Endodermal cell (in vitro differentiated cells): ENCODE results near the gene APCDD1L. TPM values are rescaled to one million over a fixed set of nuclear protein-coding genes. Genes with fewer than 3 reads are reported as not detected.

ENCODE experiments used
- DNase-seq: peaks from one replicate; pipeline ENCODE4 v3.0.0-alpha.2; 2017
- H3K27ac ChIP-seq: 2 replicates; pipeline ENCODE4 v1.5.1; 2013; ENCODE audit warnings: mild to moderate bottlenecking, low read depth, low read length, moderate library complexity
- H3K27me3 ChIP-seq: 2 replicates; pipeline ENCODE4 v1.6.1; 2013; ENCODE audit warnings: mild to moderate bottlenecking, low read length, moderate library complexity; ENCODE audit not compliant: insufficient read depth, control insufficient read depth, poor library complexity, severe bottlenecking
- H3K36me3 ChIP-seq: 2 replicates; pipeline ENCODE4 v1.7.0; 2013; ENCODE audit warnings: mild to moderate bottlenecking, low read length, moderate library complexity; ENCODE audit not compliant: control insufficient read depth, insufficient read depth
- H3K4me1 ChIP-seq: one replicate; pipeline ENCODE4 v1.7.0; 2013; ENCODE audit warnings: low read length; ENCODE audit not compliant: control insufficient read depth, insufficient read depth
- H3K4me3 ChIP-seq: 2 replicates; pipeline ENCODE4 v1.5.1; 2013; ENCODE audit warnings: mild to moderate bottlenecking, low read length, moderate library complexity
- H3K9ac ChIP-seq: 2 replicates; pipeline ENCODE4 v1.6.1; 2013; ENCODE audit warnings: mild to moderate bottlenecking, low read length, moderate library complexity; ENCODE audit not compliant: poor library complexity, severe bottlenecking; ENCODE audit errors: extremely low read depth
- H3K9me3 ChIP-seq: 2 replicates; pipeline ENCODE4 v1.6.1; 2013; ENCODE audit warnings: mild to moderate bottlenecking, low read length, moderate library complexity; ENCODE audit not compliant: control insufficient read depth
- H3K27ac Mint-ChIP-seq: 2 replicates; pipeline ENCODE4 v1.8.0; 2020; ENCODE audit warnings: mixed read lengths
- H3K27me3 Mint-ChIP-seq: 2 replicates; pipeline ENCODE4 v1.8.0; 2021; ENCODE audit warnings: mild to moderate bottlenecking, mixed read lengths; ENCODE audit not compliant: insufficient read depth
- H3K36me3 Mint-ChIP-seq: 2 replicates; pipeline ENCODE4 v1.8.0; 2020; ENCODE audit warnings: low read depth, mixed read lengths
- H3K4me1 Mint-ChIP-seq: 2 replicates; pipeline ENCODE4 v1.8.0; 2020; ENCODE audit warnings: mixed read lengths
- H3K4me3 Mint-ChIP-seq: 2 replicates; pipeline ENCODE4 v1.8.0; 2020; ENCODE audit warnings: mild to moderate bottlenecking, moderate library complexity, mixed read lengths
- H3K9me3 Mint-ChIP-seq: 2 replicates; pipeline ENCODE4 v1.8.0; 2020; ENCODE audit warnings: mild to moderate bottlenecking, mixed read lengths
- WGBS, 2 experiments: methylation state at CpG; one replicate each; pipeline versions ENCODE4 v1.1.5 to v1.1.7; 2013; ENCODE audit warnings: missing lambda C conversion rate in 2 of 2, mixed read lengths in 1 of 2; ENCODE audit not compliant: insufficient coverage in 1 of 2, insufficient read length in 1 of 2; 5-methylcytosine and 5-hydroxymethylcytosine counted together
- total RNA-seq, 2 donors: library from RNA; stranded (reverse); fragmentation: NEBNext Ultra II Directional in 1 of 2; extraction: Animal tissue kit (Norgen Biotek cat#: 25700) in 1 of 2; gene quantifications; 2 replicates in 1 of 2; 3 replicates in 1 of 2; pipeline ENCODE4 v1.2.1, GENCODE V29; 2021
- TF ChIP-seq, protein P1 (sequence below): fragments of 200-600 bp; sonication (generic); conservative IDR thresholded peaks from 2 replicates; pipeline ENCODE4 v1.5.0; 2021; ENCODE audit warnings: antibody characterized with exemption, mild to moderate bottlenecking

APCDD1L gene
- total RNA-seq, 2 donors from 2014 or later, result 6.4 TPM

DNA sequence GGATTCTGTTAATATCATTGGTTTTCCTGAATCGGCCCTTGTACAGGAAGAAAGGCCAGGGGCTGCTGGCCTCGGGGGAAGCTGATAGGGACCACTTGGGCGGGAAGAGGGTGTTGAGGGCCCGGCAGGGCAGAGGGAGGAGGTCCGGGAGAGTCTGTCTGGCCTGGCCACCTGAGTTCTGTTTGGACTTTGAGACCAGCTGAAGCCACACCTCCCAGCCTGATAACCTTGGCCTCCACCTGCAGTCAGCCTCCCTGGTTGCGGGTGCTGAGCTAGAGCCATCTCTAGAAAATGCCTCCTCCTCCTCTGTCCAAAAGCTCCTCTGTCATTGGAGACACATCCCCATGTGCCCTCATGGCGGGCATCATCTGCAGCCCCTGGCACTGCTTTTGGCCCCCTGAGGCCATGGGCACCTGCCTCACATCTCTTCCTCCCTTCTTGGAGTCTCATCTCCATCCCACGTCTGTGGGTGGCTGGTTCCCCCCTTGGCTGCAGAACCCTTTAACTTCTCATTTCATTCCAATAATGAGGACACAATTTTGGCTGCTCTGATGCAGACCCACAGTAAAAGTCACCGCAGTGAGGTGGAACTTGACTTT is 16.6 kb downstream of the APCDD1L start:
- WGBS, 2 experiments, result 95% methylated on average over 4 to 8 of the region's 9 CpGs
- Mint-ChIP-seq H3K4me3 (no peak overlapping the region), H3K27me3 (peaks cover 2% of the 10 kb centered on the region), H3K27ac (no peak overlapping the region), H3K36me3 (peaks cover 17% of the 10 kb centered on the region), H3K9me3 (peaks cover 30% of the 10 kb centered on the region), H3K4me1 (no peaks in the 10 kb centered on the region)
- Histone ChIP-seq H3K4me1 (no peaks in the 10 kb centered on the region), H3K27ac (no peak overlapping the region), H3K9me3 (peaks cover 13% of the 10 kb centered on the region), H3K9ac (no peak overlapping the region), H3K36me3 (no peaks in the 10 kb centered on the region), H3K27me3 (no peaks in the 10 kb centered on the region), H3K4me3 (no peak overlapping the region)
- TF ChIP-seq, protein P1, sequence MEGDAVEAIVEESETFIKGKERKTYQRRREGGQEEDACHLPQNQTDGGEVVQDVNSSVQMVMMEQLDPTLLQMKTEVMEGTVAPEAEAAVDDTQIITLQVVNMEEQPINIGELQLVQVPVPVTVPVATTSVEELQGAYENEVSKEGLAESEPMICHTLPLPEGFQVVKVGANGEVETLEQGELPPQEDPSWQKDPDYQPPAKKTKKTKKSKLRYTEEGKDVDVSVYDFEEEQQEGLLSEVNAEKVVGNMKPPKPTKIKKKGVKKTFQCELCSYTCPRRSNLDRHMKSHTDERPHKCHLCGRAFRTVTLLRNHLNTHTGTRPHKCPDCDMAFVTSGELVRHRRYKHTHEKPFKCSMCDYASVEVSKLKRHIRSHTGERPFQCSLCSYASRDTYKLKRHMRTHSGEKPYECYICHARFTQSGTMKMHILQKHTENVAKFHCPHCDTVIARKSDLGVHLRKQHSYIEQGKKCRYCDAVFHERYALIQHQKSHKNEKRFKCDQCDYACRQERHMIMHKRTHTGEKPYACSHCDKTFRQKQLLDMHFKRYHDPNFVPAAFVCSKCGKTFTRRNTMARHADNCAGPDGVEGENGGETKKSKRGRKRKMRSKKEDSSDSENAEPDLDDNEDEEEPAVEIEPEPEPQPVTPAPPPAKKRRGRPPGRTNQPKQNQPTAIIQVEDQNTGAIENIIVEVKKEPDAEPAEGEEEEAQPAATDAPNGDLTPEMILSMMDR, result no peak
- DNase-seq, result no peak

DNA sequence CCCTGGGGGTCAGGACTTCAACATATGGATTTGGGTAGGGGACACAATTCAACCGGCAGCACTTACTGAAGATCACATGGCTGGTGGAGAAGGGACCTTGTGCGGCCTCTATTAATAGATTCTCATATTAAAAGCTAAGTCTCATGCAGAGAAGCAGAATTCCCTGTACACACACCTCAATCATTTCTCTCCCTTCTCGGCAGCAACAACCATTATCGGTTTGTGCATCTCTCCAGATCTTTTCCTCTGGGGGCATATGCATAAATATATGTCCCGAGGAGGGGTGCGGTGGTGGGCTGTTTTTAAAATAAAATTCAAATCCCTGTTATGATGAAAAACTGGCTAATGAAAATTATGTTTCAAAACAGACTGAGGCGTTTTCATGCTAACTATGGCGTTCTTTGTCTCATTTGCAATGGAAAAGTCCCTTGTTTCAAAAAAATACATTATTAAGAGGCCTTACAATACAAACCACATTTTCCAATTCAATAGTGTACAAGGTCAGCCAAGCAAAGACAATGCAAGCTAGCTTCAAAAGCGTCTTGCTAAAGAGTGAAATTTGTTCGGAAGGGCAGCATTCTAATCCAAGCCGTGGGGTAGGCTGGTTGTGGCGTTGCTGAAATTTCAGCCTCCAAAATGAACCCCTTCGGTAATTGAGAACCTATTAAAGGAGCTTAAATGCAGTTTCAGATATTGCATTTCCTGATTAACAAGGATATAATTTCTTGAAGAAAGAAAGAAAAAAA is 17.3 kb downstream of the APCDD1L start:
- H3K27ac Mint-ChIP-seq, result no peak overlapping the region
- peaks cover 28% of the 10 kb centered on the region for H3K9me3 Mint-ChIP-seq
- no peaks in the 10 kb centered on the region for H3K4me1 Mint-ChIP-seq
- H3K9me3 ChIP-seq, result peaks cover 10% of the 10 kb centered on the region
- no peaks in the 10 kb centered on the region for H3K27me3 ChIP-seq
- no peak overlapping the region for H3K4me3 Mint-ChIP-seq
- DNase-seq, result no peak
- WGBS, 2 experiments, result 92 to 98% methylated on average over 10 to 13 of the region's 13 CpGs
- peaks cover 15% of the 10 kb centered on the region for H3K36me3 Mint-ChIP-seq
- no peaks in the 10 kb centered on the region for H3K36me3 ChIP-seq
- peaks cover 2% of the 10 kb centered on the region for H3K27me3 Mint-ChIP-seq
- H3K4me1 ChIP-seq, result no peaks in the 10 kb centered on the region
- H3K4me3 ChIP-seq, result no peak overlapping the region
- H3K9ac ChIP-seq, result no peak overlapping the region
- no peak overlapping the region for H3K27ac ChIP-seq
- TF ChIP-seq, protein P1, result no peak

DNA sequence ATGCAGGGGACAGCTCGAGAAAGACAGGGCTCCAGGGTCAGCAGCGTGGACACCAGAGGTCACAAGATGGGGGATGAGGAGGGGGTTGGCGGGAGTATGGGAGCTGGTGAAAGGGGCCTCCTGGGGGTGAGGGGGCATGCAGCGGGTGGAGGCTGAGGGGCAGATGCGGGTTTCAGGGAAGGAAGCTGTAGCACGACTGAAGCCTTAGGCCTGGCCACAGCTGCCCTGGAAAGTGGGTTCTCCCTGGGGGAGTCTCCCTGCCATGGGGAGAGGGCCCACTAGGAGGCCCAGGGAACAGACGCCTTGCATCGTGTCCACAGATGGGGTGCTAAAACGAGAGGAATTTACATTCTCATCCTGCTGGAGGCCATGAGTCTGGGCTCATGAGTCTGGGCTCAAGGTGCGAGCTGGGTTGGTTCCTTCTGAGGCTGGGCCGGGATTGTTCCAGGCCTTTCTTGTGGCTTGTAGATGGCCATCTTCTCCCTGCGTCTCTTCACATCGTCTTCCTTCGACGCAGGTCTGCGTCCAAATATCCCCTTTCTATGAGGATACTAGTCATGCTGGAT is 18.0 kb downstream of the APCDD1L start:
- peak; percentile 33 for DNase-seq
- H3K9ac ChIP-seq, result no peak overlapping the region
- Mint-ChIP-seq H3K27ac (no peak overlapping the region), H3K4me1 (no peaks in the 10 kb centered on the region), H3K36me3 (peaks cover 12% of the 10 kb centered on the region), H3K4me3 (no peak overlapping the region), H3K27me3 (peaks cover 2% of the 10 kb centered on the region), H3K9me3 (peaks cover 22% of the 10 kb centered on the region)
- TF ChIP-seq, protein P1, result no peak
- no peaks in the 10 kb centered on the region for H3K4me1 ChIP-seq
- peaks cover 10% of the 10 kb centered on the region for H3K9me3 ChIP-seq
- H3K36me3 ChIP-seq, result no peaks in the 10 kb centered on the region
- no peaks in the 10 kb centered on the region for H3K27me3 ChIP-seq
- no peak overlapping the region for H3K4me3 ChIP-seq
- 89 to 92% methylated on average over 13 to 16 of the region's 16 CpGs for WGBS, 2 experiments
- no peak overlapping the region for H3K27ac ChIP-seq
